ENCODE results near the gene WWOX. TPM values are rescaled to one million over a fixed set of nuclear protein-coding genes. Genes with fewer than 3 reads are reported as not detected.

Gene WWOX
- total RNA-seq, 4 donors from 2014 or later: 135 to 209 (median 159) TPM

GRCh38 chr16:78732696-78733095 lies 633.2 kb downstream of the WWOX start:
- no peaks in the 10 kb centered on the region for H3K9me3 ChIP-seq
- H3K4me3 ChIP-seq (replicated peaks in 1 of 3): no peak overlapping the region
- no peak overlapping the region for H3K27ac ChIP-seq
- no peak for DNase-seq
- WGBS, 2 donors: 83 to 86% methylated on average over 7 of the region's 7 CpGs
- intact Hi-C loops (cut with DNase I): no loop called here
- H3K36me3 ChIP-seq: no peaks in the 10 kb centered on the region
- TF ChIP-seq POLR2A (IDR thresholded peaks at IDR 0.05): no peak
- no peak for TF ChIP-seq CTCF (IDR thresholded peaks at IDR 0.05)
- H3K27me3 ChIP-seq: no peaks in the 10 kb centered on the region
- H3K4me1 ChIP-seq: no peaks in the 10 kb centered on the region

- H3K4me3 ChIP-seq (replicated peaks in 1 of 3): no peak overlapping the region
- TF ChIP-seq POLR2A (IDR thresholded peaks at IDR 0.05) (no peak), CTCF (IDR thresholded peaks at IDR 0.05) (no peak)
- no peaks in the 10 kb centered on the region for H3K4me1 ChIP-seq
- no peaks in the 10 kb centered on the region for H3K27me3 ChIP-seq
- DNase-seq: no peak
- no peaks in the 10 kb centered on the region for H3K9me3 ChIP-seq
- H3K36me3 ChIP-seq: no peaks in the 10 kb centered on the region
- H3K27ac ChIP-seq: no peak overlapping the region
- 82 to 85% methylated on average over 6 of the region's 6 CpGs for WGBS, 2 donors
- intact Hi-C loops (cut with DNase I): no loop called here
Measured at GRCh38 chr16:78735337-78735736, 635.9 kb downstream of the WWOX start.

GRCh38 chr16:78737630-78738029 lies 638.2 kb downstream of the WWOX start:
- Histone ChIP-seq H3K4me1 (no peaks in the 10 kb centered on the region), H3K36me3 (no peaks in the 10 kb centered on the region), H3K4me3 (replicated peaks in 1 of 3) (no peak overlapping the region), H3K9me3 (no peaks in the 10 kb centered on the region), H3K27ac (no peak overlapping the region), H3K27me3 (no peaks in the 10 kb centered on the region)
- intact Hi-C loops (cut with DNase I): no loop called here
- TF ChIP-seq CTCF (IDR thresholded peaks at IDR 0.05) (no peak), POLR2A (IDR thresholded peaks at IDR 0.05) (no peak)
- no peak for DNase-seq
- WGBS, 2 donors: 95 to 96% methylated on average over 2 of the region's 2 CpGs

GRCh38 chr16:78738557-78738956 lies 639.1 kb downstream of the WWOX start:
- Histone ChIP-seq H3K27me3 (no peaks in the 10 kb centered on the region), H3K9me3 (no peaks in the 10 kb centered on the region), H3K4me3 (replicated peaks in 1 of 3) (no peak overlapping the region), H3K27ac (no peak overlapping the region), H3K36me3 (no peaks in the 10 kb centered on the region), H3K4me1 (peaks cover 0 to 1% of the 10 kb centered on the region in 2 donors)
- TF ChIP-seq POLR2A (IDR thresholded peaks at IDR 0.05) (no peak), CTCF (IDR thresholded peaks at IDR 0.05) (no peak)
- WGBS, 2 donors: 96 to 98% methylated on average over 5 of the region's 5 CpGs
- DNase-seq: no peak
- intact Hi-C loops (cut with DNase I): no loop called here

- peaks cover 7 to 17% of the 10 kb centered on the region in 2 donors for H3K4me1 ChIP-seq
- no peak overlapping the region for H3K4me3 ChIP-seq (replicated peaks in 1 of 3)
- no peaks in the 10 kb centered on the region for H3K36me3 ChIP-seq
- WGBS, 2 donors: 92 to 93% methylated on average over 12 of the region's 12 CpGs
- no peaks in the 10 kb centered on the region for H3K9me3 ChIP-seq
- no peak for TF ChIP-seq CTCF (IDR thresholded peaks at IDR 0.05)
- no peak for TF ChIP-seq POLR2A (IDR thresholded peaks at IDR 0.05)
- H3K27ac ChIP-seq: no peak overlapping the region
- intact Hi-C loops (cut with DNase I): no loop called here
- no peak for DNase-seq
- H3K27me3 ChIP-seq: no peaks in the 10 kb centered on the region
Measured at GRCh38 chr16:78740269-78740668, 640.8 kb downstream of the WWOX start.

Data from thyroid gland (tissue), 4 donors.